AG20443 (cell line): ENCODE data around the gene CCNY.

Experiments
- DNase-seq: peaks from one replicate; pipeline ENCODE4 v3.0.0; 2012; ENCODE audit warnings: low spot score, mixed read lengths

Gene CCNY

DNA sequence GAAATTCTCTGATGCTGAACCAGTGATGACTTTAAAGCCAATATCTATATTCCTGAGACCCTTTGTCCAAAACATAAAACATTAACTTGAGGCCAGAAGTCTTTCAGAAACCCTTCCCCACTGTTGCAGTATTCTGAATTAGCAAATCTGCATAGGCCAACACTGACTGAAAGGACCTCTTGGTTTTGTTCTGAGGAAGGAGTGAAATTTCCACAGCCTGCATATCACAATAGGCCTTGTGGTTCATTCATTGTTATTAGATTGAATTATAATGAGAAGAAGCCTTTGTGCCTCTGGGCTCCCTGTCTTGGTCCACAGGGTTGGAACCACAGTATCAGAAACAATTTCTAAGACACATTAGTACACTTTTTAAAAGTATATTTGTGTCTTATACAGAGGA, 90.3 kb downstream of the CCNY start:
- DNase-seq: no peak

DNA sequence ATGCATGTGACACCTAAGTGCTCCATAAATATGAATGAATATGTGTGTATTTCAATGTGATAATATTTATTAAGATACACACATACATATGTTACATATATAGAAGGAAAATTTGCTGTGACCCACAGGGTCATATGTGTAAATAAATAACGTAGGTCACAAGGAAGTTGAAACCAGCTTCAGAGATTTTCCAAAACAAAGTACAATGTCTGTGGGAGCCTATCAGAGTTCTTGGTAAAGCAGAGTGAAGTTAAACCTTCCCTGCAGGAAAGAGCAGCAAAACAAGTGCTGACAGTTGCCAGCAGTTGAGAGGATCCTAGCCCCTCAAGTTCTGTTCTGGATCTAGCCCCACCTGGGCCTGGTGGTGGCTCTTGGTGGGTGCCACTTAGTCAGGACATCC, 91.2 kb downstream of the CCNY start:
- no peak for DNase-seq

DNA sequence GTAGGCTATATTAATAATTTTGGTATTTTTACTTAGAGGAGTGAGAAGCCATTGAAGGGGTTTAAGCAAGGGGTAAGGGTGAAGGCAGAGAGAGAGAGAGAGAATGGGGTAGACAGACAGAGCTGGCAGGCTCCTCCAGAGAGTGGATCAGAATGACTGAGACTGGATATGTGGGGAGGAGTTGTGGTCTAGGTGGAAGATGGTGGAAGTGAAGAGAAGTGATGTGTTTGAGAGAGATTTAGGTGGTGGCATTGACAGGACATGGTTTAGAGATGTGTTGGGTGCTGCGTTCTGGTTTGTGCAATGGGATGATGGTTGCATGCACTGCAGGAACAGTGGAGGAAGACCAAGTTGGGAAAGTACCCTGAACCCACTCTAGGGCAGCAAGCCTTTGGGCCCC, 92.2 kb downstream of the CCNY start:
- DNase-seq: no peak

DNA sequence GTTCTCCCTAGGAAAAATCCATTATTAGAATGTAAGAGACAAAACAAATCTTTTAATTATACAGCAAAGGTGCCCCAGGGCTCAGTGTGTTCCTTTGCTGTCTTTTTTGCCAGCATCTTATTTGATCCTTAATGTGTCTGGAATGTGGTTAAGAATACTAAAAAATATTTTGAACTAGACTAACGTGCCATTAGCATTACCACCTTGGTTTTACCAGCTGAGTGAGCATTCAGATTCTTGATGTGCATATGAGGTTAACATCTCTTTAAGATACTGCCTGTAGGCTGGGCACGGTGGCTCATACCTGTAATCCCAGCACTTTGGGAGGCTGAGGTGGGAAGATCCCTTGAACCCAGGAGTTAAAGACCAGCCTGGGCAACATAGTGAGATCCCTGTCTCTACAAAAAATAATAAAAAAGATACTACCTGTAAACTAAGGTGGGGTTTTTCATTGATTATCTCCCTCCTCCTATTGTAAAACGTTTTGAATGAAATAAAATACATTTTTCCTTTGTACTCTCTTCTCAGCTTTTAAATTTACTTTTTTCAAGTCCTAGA, 96.6 kb downstream of the CCNY start:
- no peak for DNase-seq

DNA sequence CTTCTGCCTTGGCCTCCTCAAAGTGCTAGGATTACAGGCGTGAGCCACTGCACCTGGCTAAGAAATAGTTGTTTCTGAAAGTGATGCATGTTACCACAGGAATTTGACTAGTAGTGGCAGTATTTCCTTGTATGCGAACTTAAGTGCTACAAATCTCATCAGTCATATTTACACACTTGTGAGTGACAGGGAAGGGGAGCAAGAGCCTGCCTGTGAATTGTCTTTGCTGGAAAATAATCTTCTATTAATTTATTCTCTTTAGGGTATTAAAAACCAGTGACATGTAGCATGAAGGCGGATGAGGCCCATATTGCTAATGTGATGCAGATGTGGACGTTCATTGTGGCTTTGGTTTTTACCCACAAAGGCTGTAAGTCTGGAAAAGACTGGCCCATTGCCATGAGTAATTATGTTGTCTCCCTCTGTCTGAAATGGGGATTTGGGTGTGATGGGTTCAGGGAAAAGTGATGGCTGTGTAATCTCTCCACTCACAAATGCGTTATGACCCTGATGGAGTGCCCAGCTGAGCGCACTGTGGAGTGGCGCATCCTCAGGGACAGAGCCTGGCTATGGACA, 97.6 kb downstream of the CCNY start:
- peak; percentile 54 for DNase-seq

DNA sequence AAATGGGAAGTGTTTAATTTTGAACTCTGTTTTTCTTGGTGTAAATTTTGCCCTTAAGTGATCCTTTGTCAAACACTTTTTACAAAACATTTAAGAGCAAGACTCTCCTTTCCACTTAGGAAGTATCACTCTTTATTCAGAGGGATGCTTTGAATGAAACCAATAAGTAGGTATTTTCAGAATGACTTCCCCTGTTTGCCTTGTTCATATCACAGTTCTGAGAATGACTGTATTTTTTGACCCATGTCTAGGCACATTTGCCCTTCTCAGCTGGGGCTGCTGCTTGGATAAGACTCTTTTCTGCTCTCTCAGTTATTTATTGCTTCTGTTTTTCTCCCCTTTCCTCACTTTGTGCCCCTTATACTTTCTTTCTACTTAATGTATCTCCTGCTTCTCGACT, 98.2 kb downstream of the CCNY start:
- no peak for DNase-seq

DNA sequence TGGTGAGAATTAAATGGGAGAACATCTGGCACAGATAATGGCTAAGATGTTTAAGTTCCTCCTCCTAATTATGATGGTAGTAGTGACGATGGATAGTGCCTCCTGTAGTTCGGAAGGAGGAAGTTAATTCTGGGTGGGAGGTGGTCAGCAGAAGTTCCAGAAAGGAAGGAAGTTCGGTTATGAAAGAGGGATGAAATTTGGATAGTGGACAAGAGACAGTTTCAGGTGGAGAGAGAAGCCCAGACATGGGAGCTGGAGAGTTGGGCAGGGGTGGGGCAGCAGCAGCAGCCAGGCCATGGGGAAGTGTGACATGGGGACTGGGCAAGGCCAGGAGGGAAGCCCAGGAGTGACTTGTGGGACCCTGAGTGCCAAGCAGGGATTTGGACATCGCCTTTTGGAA, 99.5 kb downstream of the CCNY start:
- no peak for DNase-seq

GRCh38 chr10:35437829-35438228, 101.5 kb downstream of the CCNY start:
- no peak for DNase-seq

GRCh38 chr10:35438718-35439571, 102.6 kb downstream of the CCNY start:
- no peak for DNase-seq

GRCh38 chr10:35440016-35440415, 103.7 kb downstream of the CCNY start:
- no peak for DNase-seq

DNA sequence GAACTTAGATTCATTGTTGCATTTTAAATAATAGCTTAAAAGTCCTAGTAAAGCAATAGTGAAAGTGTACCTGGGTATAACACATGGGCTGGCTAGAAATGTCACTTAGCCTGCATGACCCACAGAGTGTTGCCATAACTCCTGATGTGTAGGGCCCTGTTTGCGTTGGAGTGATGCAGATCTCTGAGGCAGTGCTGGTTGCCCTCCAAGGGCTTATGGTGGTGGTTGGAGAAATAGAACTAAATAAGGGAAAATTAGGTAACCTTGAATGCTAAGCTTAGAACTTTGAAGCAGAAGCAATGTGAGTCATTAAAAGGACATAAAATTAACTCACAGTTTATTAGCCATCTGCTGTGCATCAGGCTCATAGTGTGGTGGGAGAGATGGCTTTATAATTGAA, 105.7 kb downstream of the CCNY start:
- DNase-seq: no peak

DNA sequence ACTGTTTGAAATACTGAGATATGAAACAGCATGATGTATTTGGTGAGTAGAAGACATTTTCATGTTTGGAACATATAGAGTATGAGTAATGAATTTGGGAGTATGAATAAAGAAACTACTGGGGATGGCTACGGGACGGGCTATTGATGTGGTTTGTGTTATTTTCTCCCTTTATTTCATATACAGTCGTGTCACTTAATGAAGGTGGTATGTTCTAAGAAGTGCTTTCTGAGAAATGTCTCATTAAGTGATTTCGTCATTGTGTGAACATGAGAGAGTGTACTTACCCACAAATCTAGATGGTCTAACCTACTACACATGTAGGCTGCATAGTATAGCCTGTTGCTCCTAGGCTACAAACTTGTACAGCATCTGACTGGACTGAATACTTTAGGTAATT, 106.3 kb downstream of the CCNY start:
- DNase-seq: no peak

DNA sequence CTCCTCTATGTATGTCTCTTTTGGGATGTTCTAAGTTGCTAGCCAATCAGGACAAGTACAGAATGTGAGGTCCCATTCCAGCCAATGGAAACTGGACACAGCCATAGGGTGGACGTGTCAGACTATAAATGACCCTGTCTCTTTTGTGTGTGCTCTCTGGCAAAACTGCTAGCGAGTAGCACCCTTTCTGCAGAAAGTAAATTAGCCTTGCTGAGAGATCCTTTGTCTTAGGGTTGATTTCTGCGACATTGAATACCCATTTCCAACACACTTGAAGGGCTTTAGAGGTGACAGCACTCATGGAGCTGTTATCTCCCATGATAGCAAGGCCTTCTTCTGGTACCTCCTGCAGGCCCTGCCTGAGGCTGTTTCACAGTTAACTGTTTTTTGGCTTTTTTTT, 107.5 kb downstream of the CCNY start:
- no peak for DNase-seq

DNA sequence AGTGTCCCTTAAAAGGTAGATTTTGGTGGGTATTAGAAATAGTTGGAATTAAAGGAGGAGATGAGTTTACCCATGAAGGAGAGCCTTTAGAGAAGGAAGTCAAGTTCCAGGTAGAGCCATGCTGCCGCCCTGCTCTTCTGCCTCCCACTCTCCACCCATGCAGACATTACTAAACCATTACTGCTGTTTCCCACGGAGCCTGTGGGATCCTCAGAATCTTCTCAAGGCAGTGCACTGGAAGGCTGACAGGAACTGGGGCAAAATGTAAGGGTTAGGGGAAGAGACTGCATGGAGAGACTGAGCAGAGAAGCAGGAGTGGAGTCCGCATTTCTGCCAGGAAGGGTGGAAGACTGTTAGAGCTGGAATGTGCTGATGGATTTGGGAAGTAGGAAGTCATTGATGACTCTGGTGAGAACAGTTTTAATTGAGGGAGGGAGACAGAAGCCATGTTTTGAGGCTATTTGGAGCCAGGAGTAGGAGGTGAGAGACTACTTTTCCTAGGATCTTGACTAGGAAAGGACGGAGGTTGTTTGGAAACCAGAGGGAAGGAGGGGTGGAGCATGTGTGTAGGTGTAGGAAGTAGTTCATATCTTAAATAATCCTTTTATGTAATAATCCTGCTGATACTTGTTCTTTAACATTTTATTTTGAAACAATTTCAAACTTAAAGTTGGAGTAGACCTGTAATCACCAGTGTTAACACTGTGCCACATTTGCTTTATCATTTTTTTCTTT, 109.0 kb downstream of the CCNY start:
- DNase-seq: no peak

DNA sequence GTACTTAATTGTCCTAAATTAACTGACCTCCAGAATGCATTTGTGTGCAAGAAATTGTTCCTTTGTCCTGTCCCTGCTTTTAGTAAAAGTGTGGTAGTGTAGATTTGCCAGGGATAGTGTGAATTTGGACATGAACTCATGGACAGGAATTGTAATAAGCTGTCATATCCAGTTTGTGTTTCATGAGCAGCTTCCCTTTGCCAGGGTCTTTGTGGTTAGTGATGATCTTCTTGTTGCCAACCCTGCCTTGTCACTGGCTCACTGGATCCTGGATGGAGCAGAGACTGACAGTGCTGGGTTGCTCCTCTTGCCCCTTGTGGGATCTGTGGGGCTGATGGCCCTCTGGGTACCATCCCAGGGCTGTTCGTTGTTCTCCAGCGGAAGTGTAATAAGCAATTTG, 110.1 kb downstream of the CCNY start:
- DNase-seq: no peak

GRCh38 chr10:35447693-35448407, 111.5 kb downstream of the CCNY start:
- peak; percentile 79 for DNase-seq

DNA sequence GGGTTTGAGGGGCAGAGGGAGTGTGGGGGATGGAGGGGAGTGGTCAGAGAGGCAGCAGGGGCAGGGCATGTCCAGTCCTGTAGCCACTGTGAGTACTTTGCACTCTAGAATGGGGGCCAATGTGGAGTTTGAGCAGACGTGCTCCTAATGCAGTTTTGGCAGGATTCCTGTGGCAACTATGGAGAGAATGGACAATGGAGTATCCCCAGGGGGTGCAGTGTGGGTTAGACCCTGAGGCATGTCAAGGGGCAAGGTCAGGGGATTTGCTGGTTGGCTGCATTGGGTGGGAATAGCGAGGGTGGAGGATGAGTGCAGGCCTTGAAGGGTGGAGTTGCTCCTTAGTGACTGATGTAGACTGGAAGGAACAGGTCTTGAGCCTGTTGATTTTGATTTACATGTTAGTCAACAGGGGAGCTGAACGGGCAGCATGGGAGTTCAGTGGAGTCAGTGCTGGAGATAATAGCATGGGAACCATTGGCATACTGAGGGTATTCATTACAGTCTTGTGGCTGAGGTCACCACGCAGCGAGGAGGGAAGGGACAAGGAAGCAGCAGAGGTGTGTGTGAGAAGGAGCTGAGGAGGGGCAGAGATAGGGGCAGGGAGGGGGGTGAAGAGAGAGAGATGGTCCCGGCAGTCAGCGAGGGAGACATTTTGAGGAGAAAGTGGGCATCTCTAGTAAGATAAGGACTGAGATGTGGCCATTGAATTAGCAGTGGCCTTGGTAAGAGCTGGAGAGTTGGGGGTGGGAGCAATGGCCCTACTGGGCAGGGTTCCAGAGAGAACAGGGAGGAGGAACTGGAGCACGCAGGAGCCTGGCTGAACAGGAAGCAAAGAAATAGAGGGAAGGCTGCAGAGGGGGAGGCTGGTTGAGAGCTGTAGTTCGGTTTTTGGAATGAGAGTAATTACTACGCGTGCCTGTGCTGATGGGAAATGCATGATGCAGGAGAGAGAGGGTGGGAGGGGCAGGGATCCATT, 112.7 kb downstream of the CCNY start:
- DNase-seq: no peak

- no peak for DNase-seq
Observed at GRCh38 chr10:35449944-35450343, 113.6 kb downstream of the CCNY start.

GRCh38 chr10:35451151-35452016, 115.1 kb downstream of the CCNY start:
- no peak for DNase-seq

DNA sequence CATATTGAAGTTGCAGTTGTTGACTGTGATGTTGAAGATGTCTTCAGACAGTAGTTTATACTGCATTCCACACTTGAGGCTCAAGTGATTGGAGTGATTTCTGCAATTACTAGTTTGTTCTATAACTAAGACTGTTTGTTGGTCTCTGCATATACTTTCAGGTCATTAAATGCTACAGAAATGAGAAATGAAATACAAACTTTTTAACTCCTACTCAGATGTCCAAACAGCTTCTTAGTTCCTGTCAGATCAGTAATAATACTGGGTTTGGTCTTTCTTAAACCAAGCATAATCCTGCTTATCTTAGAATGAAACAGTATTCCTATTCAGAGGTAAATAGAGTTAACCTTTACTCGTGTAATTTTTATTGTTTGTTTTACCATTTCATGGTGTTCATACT, 115.9 kb downstream of the CCNY start:
- no peak for DNase-seq
